ENCODE measurements around the gene UGT1A1. TPM values are rescaled to one million over a fixed set of nuclear protein-coding genes. Genes with fewer than 3 reads are reported as not detected.

Gene UGT1A1
- total RNA-seq, 1 donor from 2014 or later = not detected

DNA sequence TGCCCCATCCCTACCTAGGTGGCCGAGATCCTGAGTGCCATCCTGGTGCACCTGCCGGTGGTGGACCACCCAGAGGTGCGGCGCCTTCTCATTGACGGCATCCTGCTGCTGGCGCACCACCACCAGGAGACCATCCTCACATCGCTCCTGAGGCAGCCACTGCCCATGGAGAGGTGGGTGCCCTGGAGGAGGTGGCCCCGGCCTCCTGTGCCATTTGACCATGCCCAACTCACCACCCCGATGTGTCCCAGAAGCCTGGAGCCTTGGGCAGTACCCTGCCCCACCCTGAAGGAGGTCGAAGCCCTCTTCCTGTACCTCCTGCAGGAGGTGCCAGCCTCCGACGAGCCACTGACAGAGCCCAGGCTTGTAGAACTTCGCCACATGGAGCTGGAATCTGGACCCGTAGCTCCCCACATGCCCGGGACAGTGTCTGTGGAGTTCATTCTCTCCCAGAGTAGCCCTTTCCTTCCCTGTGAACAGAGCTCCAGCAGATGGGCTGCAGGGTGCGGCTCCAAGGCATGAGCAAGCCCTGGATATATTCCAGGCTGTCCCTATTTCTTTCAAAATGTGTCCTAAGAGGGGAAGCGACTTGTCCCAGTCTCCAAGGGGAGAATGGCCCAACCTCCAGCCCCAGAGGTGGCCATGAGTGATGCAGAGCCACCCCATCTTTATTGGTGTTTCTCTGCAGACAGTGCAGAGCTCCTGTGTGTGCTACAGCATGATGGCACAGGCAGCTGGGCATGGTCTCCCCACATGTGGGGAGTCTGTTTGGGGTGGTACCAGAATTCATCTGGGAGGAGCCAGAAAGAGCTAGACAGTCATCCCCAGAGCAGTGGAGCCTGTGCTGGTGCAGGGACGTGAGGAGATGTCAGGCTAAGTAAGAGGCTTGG lies 60.1 kb downstream of the UGT1A1 start:
- no peaks in the 10 kb centered on the region for H3K36me3 Mint-ChIP-seq (ENCODE audit: low read depth)
- peak overlapping the region; percentile 57 for H3K27ac Mint-ChIP-seq (ENCODE audit: unreplicated experiment)
- no peaks in the 10 kb centered on the region for H3K9me3 Mint-ChIP-seq
- peaks cover 12% of the 10 kb centered on the region for H3K4me1 Mint-ChIP-seq
- DNase-seq (ENCODE audit: low read depth, low spot score) = no peak
- H3K27me3 Mint-ChIP-seq (ENCODE audit: low read depth) = no peaks in the 10 kb centered on the region
- no peak overlapping the region for H3K4me3 Mint-ChIP-seq
- TF ChIP-seq, protein P1, sequence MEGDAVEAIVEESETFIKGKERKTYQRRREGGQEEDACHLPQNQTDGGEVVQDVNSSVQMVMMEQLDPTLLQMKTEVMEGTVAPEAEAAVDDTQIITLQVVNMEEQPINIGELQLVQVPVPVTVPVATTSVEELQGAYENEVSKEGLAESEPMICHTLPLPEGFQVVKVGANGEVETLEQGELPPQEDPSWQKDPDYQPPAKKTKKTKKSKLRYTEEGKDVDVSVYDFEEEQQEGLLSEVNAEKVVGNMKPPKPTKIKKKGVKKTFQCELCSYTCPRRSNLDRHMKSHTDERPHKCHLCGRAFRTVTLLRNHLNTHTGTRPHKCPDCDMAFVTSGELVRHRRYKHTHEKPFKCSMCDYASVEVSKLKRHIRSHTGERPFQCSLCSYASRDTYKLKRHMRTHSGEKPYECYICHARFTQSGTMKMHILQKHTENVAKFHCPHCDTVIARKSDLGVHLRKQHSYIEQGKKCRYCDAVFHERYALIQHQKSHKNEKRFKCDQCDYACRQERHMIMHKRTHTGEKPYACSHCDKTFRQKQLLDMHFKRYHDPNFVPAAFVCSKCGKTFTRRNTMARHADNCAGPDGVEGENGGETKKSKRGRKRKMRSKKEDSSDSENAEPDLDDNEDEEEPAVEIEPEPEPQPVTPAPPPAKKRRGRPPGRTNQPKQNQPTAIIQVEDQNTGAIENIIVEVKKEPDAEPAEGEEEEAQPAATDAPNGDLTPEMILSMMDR (conservative IDR thresholded peaks at IDR 0.05) = no peak

DNA sequence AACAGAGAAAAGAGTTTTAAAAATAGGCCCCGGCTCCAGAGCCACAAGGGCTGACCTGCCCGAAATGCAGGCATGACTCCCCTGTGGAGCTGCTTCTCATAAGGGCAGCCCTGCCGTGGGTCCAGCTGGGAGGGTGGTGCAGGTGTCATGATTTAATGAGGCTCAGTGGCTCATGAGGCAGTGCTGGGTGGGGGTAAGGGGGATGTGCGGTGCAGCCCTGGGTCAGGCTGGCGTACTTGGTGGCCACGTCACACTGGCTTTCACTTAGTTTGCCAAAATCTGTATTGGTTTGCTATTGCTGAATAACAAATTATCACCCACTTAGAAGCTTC lies 60.7 kb downstream of the UGT1A1 start:
- Mint-ChIP-seq H3K36me3 (ENCODE audit: low read depth) (no peaks in the 10 kb centered on the region), H3K27me3 (ENCODE audit: low read depth) (no peaks in the 10 kb centered on the region), H3K4me3 (no peak overlapping the region), H3K9me3 (no peaks in the 10 kb centered on the region), H3K27ac (ENCODE audit: unreplicated experiment) (no peak overlapping the region), H3K4me1 (peaks cover 12% of the 10 kb centered on the region)
- TF ChIP-seq, protein P1 (conservative IDR thresholded peaks at IDR 0.05) = no peak
- no peak for DNase-seq (ENCODE audit: low read depth, low spot score)

DNA sequence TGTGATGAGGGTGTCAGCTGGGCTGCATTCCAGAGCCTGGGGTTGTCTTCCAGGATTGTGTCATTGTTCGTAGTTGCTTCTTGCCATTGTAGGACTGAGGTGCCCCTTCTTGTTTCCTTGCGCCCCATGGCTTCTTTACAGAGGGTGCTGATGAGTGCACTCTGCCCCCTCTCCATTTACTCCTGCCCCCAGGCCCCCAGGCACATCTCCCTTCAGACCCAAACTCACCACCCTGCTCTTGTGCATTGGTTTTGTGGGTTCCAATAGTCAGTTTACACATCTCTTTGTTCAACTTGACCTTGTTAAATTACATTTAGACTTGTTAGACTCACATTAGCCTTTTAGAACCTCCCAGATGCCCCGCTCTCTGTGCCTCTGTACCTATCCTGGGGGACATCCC lies 61.1 kb downstream of the UGT1A1 start:
- Mint-ChIP-seq H3K27ac (ENCODE audit: unreplicated experiment) (no peak overlapping the region), H3K4me1 (peaks cover 9% of the 10 kb centered on the region), H3K27me3 (ENCODE audit: low read depth) (no peaks in the 10 kb centered on the region), H3K36me3 (ENCODE audit: low read depth) (no peaks in the 10 kb centered on the region), H3K4me3 (no peak overlapping the region), H3K9me3 (no peaks in the 10 kb centered on the region)
- no peak for DNase-seq (ENCODE audit: low read depth, low spot score)
- TF ChIP-seq, protein P1 (conservative IDR thresholded peaks at IDR 0.05) = no peak

DNA sequence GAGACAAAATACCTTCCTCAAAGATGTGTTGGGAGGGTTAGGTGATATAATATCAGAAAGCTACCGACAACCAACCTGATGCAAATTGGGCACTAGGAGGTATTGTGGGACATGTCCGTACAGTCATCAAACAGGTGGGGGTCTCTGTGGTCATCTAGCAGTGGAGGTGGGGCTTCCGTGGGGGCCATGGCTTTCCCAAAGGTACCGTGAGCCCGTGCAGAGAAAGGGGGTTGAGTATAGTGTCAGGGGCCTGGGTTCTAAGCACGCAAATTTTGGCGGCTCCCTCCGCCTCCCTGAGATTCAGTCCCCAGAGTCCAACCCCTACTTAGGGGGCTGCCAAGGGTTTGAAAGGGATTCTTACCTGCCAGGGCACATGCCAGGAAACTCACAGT lies 61.6 kb downstream of the UGT1A1 start:
- TF ChIP-seq, protein P1 (conservative IDR thresholded peaks at IDR 0.05) = no peak
- no peak overlapping the region for H3K4me3 Mint-ChIP-seq
- DNase-seq (ENCODE audit: low read depth, low spot score) = no peak
- no peaks in the 10 kb centered on the region for H3K36me3 Mint-ChIP-seq (ENCODE audit: low read depth)
- H3K27ac Mint-ChIP-seq (ENCODE audit: unreplicated experiment) = no peak overlapping the region
- peaks cover 4% of the 10 kb centered on the region for H3K4me1 Mint-ChIP-seq
- H3K27me3 Mint-ChIP-seq (ENCODE audit: low read depth) = no peaks in the 10 kb centered on the region
- no peaks in the 10 kb centered on the region for H3K9me3 Mint-ChIP-seq

DNA sequence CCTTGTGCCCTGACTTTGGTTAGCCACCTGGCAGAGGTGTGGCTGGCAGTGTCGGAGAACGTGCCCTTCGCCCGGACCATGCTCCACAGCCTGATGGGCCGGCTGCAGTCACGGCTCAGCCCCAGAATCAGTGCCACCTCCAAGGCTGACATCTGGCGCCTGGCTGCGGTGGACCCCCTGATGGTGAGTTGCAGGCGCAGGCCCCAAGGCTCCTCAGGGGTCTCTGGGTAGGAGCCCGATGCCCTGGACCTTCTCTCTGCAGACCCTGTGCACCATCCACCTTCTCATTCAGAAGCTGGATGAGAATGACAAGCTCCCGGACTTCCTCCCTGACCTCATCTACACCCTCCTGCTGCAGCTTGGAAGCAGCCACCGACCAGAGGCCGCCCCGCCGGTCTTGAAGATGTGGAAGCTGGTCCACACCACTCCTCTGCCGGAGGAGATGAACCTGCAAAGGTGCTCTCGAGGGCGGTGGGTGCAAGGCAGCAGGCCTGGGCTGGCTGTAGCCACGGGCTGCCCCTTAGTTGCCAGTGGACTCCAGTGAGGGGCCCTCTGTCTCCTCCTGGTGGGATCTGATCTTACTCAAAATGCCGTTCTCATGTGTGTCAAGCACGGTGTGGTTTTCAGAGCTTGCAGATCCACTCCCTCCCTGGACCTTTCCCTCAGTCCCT lies 62.2 kb downstream of the UGT1A1 start:
- peaks cover 1% of the 10 kb centered on the region for H3K4me1 Mint-ChIP-seq
- no peaks in the 10 kb centered on the region for H3K9me3 Mint-ChIP-seq
- no peaks in the 10 kb centered on the region for H3K36me3 Mint-ChIP-seq (ENCODE audit: low read depth)
- no peaks in the 10 kb centered on the region for H3K27me3 Mint-ChIP-seq (ENCODE audit: low read depth)
- TF ChIP-seq, protein P1 (conservative IDR thresholded peaks at IDR 0.05) = no peak
- H3K4me3 Mint-ChIP-seq = no peak overlapping the region
- no peak for DNase-seq (ENCODE audit: low read depth, low spot score)
- no peak overlapping the region for H3K27ac Mint-ChIP-seq (ENCODE audit: unreplicated experiment)

Other genes with a start within 250 kb of the UGT1A1 start
- gene USP40, start 193.5 kb upstream of the UGT1A1 start, total RNA-seq = 25.3 and 28.3 TPM in 2 replicates
- gene UGT1A8, start 142.6 kb upstream of the UGT1A1 start, total RNA-seq = not detected in 2 replicates
- not detected in 2 replicates for gene UGT1A10, start 123.8 kb upstream of the UGT1A1 start, total RNA-seq
- gene UGT1A9, start 88.4 kb upstream of the UGT1A1 start, total RNA-seq = not detected in 2 replicates
- not detected in 2 replicates for gene UGT1A7, start 78.4 kb upstream of the UGT1A1 start, total RNA-seq
- not detected in 2 replicates for gene UGT1A6, start 67.4 kb upstream of the UGT1A1 start, total RNA-seq
- gene UGT1A5, start 47.4 kb upstream of the UGT1A1 start, total RNA-seq = not detected in 2 replicates
- gene UGT1A4, start 41.5 kb upstream of the UGT1A1 start, total RNA-seq = not detected in 2 replicates
- not detected in 2 replicates for gene UGT1A3, start 31.2 kb upstream of the UGT1A1 start, total RNA-seq
- gene MROH2A, start 18.1 kb downstream of the UGT1A1 start, total RNA-seq = not detected in 2 replicates
- gene HJURP, start 94.3 kb downstream of the UGT1A1 start, total RNA-seq = 62.3 and 63.6 TPM in 2 replicates
- gene TRPM8, start 157.1 kb downstream of the UGT1A1 start, total RNA-seq = 0.07 TPM in 1 of 2 replicates, not detected in the other